ENCODE measurements around the gene KCNJ9.

GRCh38 chr1:160091666-160092223, 10.4 kb downstream of the KCNJ9 start:
- no peak for TF ChIP-seq CTCF (conservative IDR thresholded peaks at IDR 0.05; ENCODE audit: low read depth in 2 of 2)
- TF ChIP-seq EZH2 (IDR thresholded peaks at IDR 0.05; ENCODE audit: low read depth, unreplicated experiment) = no peak
- no peak for TF ChIP-seq CREB1 (CRISPR knock-in tag; IDR thresholded peaks at IDR 0.05; ENCODE audit: low read depth)
- TF ChIP-seq, protein P1, sequence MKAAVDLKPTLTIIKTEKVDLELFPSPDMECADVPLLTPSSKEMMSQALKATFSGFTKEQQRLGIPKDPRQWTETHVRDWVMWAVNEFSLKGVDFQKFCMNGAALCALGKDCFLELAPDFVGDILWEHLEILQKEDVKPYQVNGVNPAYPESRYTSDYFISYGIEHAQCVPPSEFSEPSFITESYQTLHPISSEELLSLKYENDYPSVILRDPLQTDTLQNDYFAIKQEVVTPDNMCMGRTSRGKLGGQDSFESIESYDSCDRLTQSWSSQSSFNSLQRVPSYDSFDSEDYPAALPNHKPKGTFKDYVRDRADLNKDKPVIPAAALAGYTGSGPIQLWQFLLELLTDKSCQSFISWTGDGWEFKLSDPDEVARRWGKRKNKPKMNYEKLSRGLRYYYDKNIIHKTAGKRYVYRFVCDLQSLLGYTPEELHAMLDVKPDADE (IDR thresholded peaks at IDR 0.05) = no peak
- TF ChIP-seq POLR2AphosphoS5 (IDR thresholded peaks at IDR 0.05; ENCODE audit: low read depth) = no peak
